Measurements from ENCODE around the gene SHB. TPM values are rescaled to one million over a fixed set of nuclear protein-coding genes. Genes with fewer than 3 reads are reported as not detected.
A peak's percentile ranks its signal among the peaks of the same experiment; 100 is the strongest.

The SHB gene
- total RNA-seq, 2 donors from 2014 or later, result 25.2 to 29.3 TPM

DNA sequence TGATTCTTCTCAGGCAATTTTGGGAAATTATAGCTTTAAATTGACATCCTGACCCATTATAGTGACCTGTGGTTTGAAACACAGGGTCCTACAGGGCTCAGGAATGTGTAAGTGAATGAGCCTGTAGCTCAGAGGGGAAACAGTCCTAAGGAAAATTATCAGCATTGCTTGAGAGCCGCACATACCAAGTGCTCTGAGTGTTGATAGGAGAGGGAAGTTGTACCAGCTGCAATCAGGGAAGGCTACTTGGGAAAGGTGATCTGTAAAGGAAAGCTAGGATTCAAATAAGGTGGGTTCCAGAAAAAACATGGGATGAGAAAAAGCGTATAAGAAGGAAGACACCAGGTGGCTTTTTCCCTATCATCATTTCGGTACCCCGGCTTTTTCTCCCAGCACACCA, 160.7 kb downstream of the SHB start:
- Histone ChIP-seq H3K4me1 (peaks cover 24% of the 10 kb centered on the region), H3K27me3 (no peaks in the 10 kb centered on the region), H3K27ac (peak overlapping the region in 3 of 4 donors; percentile 56 to 67 (median 65)), H3K9me3 (no peaks in the 10 kb centered on the region), H3K4me3 (no peak overlapping the region), H3K36me3 (replicated peaks in 1 of 2; ENCODE audit: insufficient read depth in 1 of 2, low read depth in 2 of 2) (no peaks in the 10 kb centered on the region)
- TF ChIP-seq, protein P1, sequence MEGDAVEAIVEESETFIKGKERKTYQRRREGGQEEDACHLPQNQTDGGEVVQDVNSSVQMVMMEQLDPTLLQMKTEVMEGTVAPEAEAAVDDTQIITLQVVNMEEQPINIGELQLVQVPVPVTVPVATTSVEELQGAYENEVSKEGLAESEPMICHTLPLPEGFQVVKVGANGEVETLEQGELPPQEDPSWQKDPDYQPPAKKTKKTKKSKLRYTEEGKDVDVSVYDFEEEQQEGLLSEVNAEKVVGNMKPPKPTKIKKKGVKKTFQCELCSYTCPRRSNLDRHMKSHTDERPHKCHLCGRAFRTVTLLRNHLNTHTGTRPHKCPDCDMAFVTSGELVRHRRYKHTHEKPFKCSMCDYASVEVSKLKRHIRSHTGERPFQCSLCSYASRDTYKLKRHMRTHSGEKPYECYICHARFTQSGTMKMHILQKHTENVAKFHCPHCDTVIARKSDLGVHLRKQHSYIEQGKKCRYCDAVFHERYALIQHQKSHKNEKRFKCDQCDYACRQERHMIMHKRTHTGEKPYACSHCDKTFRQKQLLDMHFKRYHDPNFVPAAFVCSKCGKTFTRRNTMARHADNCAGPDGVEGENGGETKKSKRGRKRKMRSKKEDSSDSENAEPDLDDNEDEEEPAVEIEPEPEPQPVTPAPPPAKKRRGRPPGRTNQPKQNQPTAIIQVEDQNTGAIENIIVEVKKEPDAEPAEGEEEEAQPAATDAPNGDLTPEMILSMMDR (IDR thresholded peaks at IDR 0.05), result no peak
- TF ChIP-seq POLR2A (IDR thresholded peaks at IDR 0.05), result no peak
- DNase-seq (no peak), ATAC-seq (no peak)
- intact Hi-C loops (cut with DNase I), result no loop called here
- WGBS, 2 donors, result 42 to 43% methylated on average over 4 of the region's 4 CpGs

- Histone ChIP-seq H3K36me3 (replicated peaks in 1 of 2; ENCODE audit: insufficient read depth in 1 of 2, low read depth in 2 of 2) (no peaks in the 10 kb centered on the region), H3K4me3 (no peak overlapping the region), H3K27ac (no peak overlapping the region), H3K4me1 (peaks cover 41% of the 10 kb centered on the region), H3K9me3 (no peaks in the 10 kb centered on the region), H3K27me3 (no peaks in the 10 kb centered on the region)
- ATAC-seq (no peak), DNase-seq (no peak)
- intact Hi-C loops (cut with DNase I), result no loop called here
- TF ChIP-seq, protein P1 (IDR thresholded peaks at IDR 0.05), result no peak
- TF ChIP-seq POLR2A (IDR thresholded peaks at IDR 0.05), result no peak
- WGBS, 2 donors, result 85 to 86% methylated on average over 11 of the region's 11 CpGs
Measured at GRCh38 chr9:37906312-37907239, 162.5 kb downstream of the SHB start.

DNA sequence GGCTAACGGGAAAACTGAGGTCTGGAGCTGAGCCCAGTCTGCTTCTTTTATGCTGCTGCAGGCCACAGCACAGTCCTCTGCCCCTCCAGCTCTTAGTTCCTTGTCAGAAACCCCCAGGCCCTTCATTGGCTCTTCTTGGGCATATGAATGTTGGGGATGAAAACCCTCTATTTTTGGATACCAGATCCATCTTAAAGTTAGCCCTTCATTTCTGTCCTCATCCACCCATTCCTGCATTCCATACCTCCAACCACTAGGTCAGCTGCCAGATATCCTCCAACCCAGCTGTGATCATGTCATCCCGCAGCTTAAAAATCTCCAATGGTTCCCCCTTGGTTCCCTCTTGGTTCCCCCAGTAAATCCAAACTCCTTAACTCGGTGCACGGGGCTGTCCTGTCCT, 163.3 kb downstream of the SHB start:
- WGBS, 2 donors, result 95 to 98% methylated on average over 4 of the region's 4 CpGs
- H3K9me3 ChIP-seq, result no peaks in the 10 kb centered on the region
- TF ChIP-seq, protein P1 (IDR thresholded peaks at IDR 0.05), result no peak
- TF ChIP-seq POLR2A (IDR thresholded peaks at IDR 0.05), result no peak
- H3K4me3 ChIP-seq, result no peak overlapping the region
- no peak overlapping the region for H3K27ac ChIP-seq
- H3K36me3 ChIP-seq (replicated peaks in 1 of 2; ENCODE audit: insufficient read depth in 1 of 2, low read depth in 2 of 2), result no peaks in the 10 kb centered on the region
- ATAC-seq, result no peak
- DNase-seq, result no peak
- H3K27me3 ChIP-seq, result no peaks in the 10 kb centered on the region
- peaks cover 44% of the 10 kb centered on the region for H3K4me1 ChIP-seq
- intact Hi-C loops (cut with DNase I), result no loop called here

- Histone ChIP-seq H3K27ac (peak overlapping the region in 2 of 4 donors; percentile 88 to 89), H3K9me3 (no peaks in the 10 kb centered on the region), H3K27me3 (no peaks in the 10 kb centered on the region), H3K4me3 (no peak overlapping the region), H3K4me1 (peaks cover 44% of the 10 kb centered on the region), H3K36me3 (replicated peaks in 1 of 2; ENCODE audit: insufficient read depth in 1 of 2, low read depth in 2 of 2) (no peaks in the 10 kb centered on the region)
- ATAC-seq, result no peak
- 61 to 65% methylated on average over 10 of the region's 10 CpGs for WGBS, 2 donors
- TF ChIP-seq, protein P1 (IDR thresholded peaks at IDR 0.05), result no peak
- TF ChIP-seq POLR2A (IDR thresholded peaks at IDR 0.05), result no peak
- no peak for DNase-seq
- intact Hi-C loops (cut with DNase I), result no loop called here
Measured at GRCh38 chr9:37905131-37905505, 163.9 kb downstream of the SHB start.

Measured in body of pancreas (tissue), 4 donors.